HG02763 (cell line): Measurements from ENCODE around the gene NME4.
"Not testable (repeated sequence)": the region's sequence is repeated elsewhere in the genome, so short reads cannot be mapped to it uniquely, and the experiment has no call there.

ENCODE experiments used
- ATAC-seq: cut with Tn5 transposase; IDR thresholded peaks from one replicate; pipeline ENCODE4 v1.9.1; 2021; ENCODE audit warnings: mild to moderate bottlenecking, moderate library complexity; ENCODE audit not compliant: unreplicated experiment

NME4 gene

DNA sequence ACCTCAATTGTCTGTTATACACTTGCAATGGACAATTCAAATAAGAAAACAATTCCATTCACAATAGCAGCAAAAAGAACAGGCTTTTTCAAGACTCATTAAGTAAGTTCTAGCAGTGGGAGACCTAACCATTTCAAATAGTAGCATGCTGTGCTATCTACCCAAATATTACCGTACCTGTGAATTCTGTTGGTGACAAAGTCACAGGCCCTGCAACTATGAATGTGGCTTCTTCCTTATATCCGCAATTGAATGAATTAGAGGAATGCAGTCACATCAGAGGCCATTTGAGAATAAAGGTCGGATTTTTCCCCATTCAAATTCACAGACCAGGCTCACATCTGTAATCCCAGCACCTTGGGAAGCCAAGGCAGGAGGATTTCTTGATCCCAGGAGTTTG lies 800 bp upstream of the NME4 start:
- no peak for ATAC-seq

- ATAC-seq, result no peak
These were observed 394 bp upstream of the NME4 start for GRCh38 chr16:396605-397004.

- no peak for ATAC-seq
These were observed 835 bp downstream of the NME4 start for GRCh38 chr16:397736-398332.

DNA sequence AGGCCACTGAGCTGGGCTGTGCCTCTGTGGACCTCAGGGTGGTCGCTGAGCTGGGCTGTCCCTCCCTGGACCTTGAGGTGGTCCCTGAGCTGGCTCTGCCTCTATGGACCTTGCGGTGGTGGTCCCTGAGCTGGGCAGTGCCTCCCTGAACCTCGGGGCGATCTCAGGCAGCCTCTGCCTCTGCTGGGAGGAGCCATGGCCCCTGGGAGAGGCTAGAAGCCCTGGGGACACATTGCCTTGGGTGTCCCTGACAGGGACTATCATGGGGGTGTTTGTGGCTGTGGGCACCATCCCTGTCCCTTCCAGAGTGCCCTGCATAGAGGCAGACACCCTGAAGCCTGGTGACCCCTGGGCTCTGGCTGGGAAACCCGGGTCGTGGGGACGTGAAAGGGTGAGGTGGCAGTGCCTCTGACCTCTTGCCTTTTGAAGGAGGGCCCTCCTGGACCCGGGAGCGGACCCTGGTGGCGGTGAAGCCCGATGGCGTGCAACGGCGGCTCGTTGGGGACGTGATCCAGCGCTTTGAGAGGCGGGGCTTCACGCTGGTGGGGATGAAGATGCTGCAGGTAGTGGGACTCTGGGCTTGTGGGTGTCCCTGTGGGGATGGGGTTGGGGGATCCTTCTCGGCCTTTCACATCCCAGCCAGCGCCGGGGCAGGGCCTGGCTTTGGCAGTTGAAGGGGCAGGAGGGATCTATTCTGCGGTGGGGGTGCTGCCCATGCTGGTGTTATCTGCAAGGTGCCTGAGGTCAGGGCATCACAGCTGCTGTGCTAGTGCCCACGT lies 1.8 kb downstream of the NME4 start:
- ATAC-seq, result no peak

DNA sequence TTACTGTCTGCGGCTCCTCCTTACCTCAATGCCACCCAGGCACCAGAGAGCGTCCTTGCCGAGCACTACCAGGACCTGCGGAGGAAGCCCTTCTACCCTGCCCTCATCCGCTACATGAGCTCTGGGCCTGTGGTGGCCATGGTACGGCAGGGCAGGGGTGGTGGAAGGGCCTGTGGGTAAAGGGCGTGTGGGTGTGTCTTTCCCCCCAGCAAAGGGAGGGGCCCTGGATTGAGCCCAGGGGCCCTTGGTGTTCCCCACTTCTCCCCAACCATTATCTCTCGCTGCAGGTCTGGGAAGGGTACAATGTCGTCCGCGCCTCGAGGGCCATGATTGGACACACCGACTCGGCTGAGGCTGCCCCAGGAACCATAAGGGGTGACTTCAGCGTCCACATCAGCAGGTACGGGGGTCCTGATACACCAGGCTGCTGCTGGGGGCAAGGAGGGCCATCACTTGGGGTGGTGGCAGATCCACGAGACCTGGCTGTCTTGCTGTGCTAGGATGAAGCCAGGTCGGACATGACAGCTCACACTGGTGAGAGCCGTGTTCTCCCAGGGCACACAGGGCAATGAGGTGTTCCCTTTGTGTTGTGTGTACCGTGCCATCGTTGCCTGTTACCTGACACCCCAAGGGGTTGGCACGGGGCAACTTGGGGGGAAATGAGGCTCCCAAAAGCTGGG lies 2.5 kb downstream of the NME4 start:
- ATAC-seq, result no peak

GRCh38 chr16:400061-400591 lies 3.1 kb downstream of the NME4 start:
- ATAC-seq, result no peak

GRCh38 chr16:401468-402348 lies 4.7 kb downstream of the NME4 start, which contains the start of gene DECR2:
Gene DECR2 (plus strand): TSS chr16:401885. CDS start chr16:401964, 79 bp downstream.
- peak; percentile 54 for ATAC-seq

DNA sequence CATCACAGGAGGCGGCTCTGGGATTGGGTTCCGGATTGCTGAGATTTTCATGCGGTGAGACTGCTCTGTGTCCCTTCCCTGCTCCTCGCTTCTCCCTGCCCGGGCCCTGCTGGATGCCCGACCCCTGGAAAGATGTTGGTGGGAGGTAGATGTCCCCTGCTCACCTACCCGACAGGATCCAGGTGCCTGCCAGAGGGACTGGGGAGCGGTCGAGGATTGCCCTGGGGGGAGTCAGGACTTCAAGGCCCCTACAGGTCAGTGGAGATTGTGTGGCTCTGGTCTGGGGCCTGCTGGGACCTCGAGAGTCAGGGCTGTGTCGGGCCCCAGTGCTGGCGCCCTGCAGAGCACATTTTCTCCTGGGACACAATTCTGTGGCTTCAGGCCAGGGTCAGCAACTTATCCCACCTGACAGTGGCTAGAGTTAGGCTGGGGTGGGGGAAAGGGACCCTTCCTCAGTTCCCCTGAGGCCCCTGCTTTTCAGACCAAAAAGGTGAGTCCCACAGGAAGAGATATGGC lies 8.0 kb downstream of the NME4 start:
- ATAC-seq, result no peak

DNA sequence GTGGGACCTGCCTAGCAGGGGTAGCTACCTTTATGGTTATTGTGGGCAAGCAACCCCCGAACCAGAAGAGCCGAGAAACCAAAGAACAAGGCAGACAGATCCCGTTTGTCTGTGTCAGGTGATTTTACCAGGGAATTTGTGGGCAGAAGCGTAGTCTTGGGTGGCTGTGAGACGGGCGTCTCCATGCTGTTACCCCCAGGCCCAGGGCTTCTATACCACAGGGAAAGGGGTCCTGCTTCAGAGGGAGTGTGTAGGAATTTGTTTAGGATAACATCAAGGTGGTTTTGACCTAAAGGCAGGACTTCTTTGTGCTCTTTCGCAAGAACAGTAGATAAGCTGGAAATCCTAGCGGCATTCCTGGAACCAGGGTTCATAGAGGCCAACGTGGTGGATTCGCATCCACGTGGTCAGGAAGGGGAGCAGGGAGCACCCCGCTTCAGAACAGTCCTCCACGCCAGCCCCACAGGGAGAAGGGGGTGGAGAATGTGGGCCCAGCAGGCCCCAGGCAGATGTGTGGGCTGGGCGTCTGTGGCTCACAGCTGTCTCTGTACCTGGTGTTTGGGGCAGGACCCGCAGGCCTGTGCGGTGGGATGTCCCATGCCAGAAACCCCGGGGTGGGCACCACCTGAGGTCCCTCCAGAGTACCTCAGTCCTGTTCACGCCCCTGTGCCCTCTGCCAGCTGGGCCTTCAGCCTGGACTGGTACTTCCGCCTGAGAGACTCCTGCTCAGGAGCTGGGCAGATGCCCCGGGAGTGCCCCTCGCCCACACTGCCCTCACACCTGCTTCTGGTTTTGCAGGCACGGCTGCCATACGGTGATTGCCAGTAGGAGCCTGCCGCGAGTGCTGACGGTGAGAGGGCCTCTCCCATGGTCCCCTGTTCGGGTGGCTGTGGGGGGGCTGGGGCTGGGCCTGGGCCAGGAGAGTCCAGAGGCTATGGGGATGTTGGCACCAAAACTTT lies 8.8 kb downstream of the NME4 start:
- no peak for ATAC-seq

GRCh38 chr16:407253-407652 lies 10.3 kb downstream of the NME4 start:
- no peak for ATAC-seq

- no peak for ATAC-seq
These were observed 13.6 kb downstream of the NME4 start for GRCh38 chr16:410516-411178.

- ATAC-seq, result no peak
These were observed 14.7 kb downstream of the NME4 start for GRCh38 chr16:411576-412265.

DNA sequence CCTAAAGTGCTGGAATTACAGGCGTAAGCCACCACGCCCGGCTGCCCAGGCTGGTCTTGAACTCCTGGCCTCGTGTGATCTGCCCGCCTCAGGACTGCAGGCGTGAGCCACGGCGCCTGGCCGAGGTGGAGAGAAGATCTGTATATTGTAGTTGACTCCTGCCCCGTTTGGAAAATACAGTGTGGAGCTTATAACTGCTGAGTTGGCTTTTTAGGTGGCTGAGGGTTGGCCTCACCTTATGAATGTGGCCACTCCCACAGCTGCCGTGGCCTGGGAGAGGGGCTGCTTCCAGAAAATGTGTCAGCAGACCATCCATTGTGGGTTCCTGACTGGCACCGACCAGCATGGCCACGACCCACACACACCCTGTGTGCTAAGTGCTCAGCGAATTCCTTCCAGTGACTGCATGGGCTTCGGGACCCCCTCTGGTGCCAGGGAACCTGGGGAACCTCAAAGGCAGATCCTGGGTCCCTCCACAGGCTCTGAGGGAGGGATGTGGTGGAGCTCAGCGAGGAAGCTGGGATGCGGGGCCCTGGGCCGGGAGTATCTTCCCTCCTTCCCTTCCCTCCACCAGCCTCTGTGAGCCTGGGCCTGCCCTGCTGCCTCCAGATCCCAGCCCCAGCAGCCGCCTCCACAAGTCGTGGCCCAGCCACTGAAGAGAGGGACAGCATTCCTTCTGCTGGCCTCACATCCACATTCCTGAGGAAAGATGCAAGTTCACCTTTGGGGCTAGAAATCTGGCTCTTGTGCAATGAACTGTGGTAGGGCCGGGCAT lies 17.6 kb downstream of the NME4 start:
- ATAC-seq, result no peak

GRCh38 chr16:415170-415498 lies 18.1 kb downstream of the NME4 start:
- ATAC-seq, result not testable (repeated sequence)

- not testable (repeated sequence) for ATAC-seq
These were observed 25.2 kb downstream of the NME4 start for GRCh38 chr16:422179-422578.

- no peak for ATAC-seq
These were observed 27.1 kb downstream of the NME4 start for GRCh38 chr16:424033-424622.

- no peak for ATAC-seq
These were observed 27.7 kb downstream of the NME4 start for GRCh38 chr16:424623-425081.
